Hippocampal formation (tissue), 2 donors: ENCODE measurements around the gene GYPC.
"Not testable (repeated sequence)": the region's sequence is repeated elsewhere in the genome, so short reads cannot be mapped to it uniquely, and the experiment has no call there.

Experiments
- DNase-seq, 2 donors: peaks; one replicate each; lab custom pipeline; 2025; lab: John Stamatoyannopoulos, UW

Gene GYPC, protein sequence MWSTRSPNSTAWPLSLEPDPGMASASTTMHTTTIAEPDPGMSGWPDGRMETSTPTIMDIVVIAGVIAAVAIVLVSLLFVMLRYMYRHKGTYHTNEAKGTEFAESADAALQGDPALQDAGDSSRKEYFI

DNA sequence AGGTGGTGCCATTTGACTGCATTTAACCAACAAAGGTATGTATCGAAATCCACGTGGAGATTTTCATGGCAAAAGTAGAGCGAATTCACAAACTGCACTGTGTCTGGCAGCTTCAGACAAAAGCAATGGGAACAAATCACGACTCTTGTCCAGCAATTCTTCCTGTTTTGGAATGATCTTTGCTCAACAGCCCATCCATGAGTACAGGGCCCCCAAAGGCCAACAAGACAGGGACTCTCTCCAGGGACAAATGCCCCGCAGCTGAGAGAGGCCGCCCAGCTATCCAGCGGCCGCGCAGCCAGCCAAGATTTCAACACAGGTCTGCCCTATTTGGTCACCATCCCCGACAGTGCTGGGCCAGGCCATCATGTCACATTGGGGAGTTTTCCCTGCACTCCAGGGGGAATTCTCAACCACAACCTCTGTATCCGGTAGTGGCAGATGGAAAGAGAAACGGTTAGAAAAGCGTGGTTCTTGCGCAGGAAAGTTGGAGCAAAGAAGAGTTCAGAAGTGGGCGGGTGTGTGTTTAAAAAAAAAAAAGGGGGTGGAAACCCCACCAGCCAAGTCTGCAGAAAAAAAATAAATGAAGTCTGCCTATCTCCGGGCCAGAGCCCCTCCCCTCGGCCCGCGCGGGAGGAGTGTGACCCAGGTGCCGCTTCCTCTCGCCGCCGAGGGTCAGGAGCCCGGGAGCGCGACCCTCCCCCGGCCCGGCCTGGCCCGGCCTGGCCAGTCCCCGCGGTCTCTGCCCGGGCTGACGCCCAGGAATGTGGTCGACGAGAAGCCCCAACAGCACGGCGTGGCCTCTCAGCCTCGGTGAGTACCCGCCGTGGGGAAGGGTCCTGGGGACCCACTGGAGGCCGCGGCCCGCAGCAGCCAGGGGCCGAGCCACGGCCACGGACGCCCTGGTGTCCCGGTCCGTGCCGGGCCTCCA is at the start of gene GYPC:
Gene GYPC (plus strand): TSS at position 659 of the 931 bp plus-strand sequence. CDS start 106 bp downstream, at position 765.
- DNase-seq = no peak

GRCh38 chr2:126614524-126615227 is 41.3 kb upstream of the GYPC start:
- DNase-seq = no peak

- DNase-seq = no peak
These were observed 39.3 kb upstream of the GYPC start for GRCh38 chr2:126616606-126617069.

- no peak for DNase-seq
These were observed 35.7 kb upstream of the GYPC start for GRCh38 chr2:126620302-126620701.

DNA sequence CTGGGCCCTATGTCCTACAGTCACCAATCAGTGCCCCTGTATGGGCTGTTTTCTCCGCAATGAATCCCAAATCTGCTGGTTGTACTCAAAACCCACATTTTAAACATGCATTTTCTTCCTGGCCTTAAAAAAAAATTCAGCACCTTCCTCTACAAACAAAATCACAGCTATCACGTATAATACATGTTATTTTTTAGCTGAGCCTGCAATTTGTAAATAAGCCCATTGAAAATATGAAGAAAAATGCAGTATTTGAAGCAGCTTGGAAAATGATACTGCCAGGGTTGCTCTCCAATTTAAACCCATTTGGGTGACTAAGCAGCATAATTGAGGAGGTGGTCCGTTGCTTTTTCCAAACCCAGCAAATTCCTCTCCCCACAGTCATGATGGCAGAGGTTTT is 33.0 kb upstream of the GYPC start:
- no peak for DNase-seq

DNA sequence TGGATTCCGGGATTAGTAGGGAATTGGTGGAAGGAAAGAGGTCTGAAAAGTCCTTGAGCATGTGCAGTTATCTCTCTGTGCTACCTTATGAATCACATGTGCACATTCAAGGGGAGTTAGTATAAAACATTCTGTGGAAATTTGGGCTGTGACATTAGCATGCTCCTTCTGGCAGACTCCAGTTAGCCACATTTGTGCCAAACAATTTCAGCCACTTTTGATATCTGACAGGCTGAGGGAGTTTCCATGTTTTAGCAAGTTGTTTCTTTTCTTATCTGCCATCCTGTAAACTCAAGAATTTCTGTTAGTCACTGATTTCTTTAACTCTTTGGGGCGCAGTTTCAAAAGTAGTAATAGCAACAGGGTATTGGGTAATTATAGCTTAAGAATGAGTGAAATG is 28.3 kb upstream of the GYPC start:
- DNase-seq = no peak

DNA sequence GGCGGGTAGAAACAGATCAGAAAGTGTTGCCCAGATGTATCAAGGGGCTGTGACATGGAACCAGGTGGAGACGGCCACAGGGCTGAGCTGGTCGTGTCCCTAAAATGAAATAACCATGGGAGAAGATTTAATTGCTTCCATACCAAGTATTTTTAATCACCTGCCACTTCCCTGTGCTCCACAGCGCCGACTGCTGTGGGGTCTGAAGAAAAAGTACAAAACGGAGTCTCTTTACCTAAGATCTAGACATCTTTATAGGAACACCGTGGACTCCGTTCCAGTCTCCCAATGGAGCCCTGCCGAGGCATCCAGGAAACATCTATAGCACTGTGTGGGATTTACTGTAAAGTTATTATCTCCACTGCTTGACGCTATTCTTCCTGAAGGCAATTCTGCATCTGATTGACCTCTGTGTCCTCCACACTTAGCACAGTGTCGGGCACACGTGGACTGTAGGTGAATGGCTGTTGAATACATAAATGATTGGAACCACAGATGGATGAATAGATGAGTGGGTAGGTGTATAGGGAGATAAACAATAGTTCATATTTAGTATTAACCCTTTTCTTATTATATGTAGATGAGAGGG is 21.6 kb upstream of the GYPC start:
- no peak for DNase-seq

GRCh38 chr2:126635281-126635680 is 20.7 kb upstream of the GYPC start:
- DNase-seq = no peak

DNA sequence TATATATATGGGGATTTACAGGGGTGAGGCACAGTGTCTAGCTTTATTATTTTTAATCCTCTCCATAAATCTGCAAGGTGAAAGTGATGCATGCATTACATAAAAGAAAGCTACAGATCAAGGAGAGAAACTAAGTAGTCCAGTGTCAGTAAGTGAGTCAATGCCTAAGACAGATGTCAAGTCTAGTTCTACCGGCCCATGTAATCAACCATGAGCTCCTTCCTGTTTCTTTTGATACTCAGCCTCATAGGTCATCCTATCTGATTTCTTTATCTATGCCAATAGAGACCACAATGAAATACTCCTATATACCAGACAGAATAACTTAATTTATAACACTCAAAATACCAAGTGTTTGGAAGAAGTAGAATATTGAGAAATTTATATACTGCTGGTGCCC is 20.2 kb upstream of the GYPC start:
- DNase-seq = no peak

DNA sequence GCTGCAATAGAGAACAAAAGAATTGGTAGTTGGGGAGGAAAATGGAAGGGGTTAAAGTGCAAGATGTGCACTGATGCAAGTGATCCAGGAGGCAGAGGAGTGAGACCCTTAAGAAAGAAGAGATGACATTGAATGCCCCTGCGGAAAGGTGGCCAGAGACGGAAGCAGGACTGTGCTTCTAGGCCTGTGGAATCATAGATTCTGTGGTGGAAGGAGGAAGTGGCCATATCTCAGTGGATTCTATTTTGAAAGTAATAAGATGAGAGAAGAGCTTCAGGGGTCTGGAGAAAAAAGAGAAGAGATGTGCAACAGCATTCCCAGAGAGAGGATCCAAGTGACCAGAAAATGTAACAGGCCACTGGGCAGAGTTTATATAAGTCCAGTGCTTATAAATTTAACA is 18.6 kb upstream of the GYPC start:
- DNase-seq = no peak

DNA sequence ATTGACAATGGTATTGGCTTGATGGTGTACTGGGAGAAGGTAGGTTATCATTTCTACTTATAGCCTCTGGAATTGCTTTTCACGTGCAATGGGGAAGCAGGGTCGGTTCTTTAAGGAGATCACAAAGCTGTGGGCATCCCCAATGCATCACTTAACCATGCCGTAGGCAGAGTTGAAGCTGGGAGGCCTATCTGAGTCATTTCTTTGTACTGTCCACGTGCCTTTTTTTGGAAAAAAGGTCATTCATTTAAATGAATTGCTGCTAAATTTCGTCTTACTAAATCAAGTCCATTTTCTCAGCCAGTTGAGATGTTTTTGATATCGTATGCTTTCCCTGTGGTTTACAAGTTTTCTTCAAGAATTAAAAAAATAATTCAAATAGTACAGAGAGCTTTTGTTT is 17.2 kb upstream of the GYPC start:
- DNase-seq = no peak

DNA sequence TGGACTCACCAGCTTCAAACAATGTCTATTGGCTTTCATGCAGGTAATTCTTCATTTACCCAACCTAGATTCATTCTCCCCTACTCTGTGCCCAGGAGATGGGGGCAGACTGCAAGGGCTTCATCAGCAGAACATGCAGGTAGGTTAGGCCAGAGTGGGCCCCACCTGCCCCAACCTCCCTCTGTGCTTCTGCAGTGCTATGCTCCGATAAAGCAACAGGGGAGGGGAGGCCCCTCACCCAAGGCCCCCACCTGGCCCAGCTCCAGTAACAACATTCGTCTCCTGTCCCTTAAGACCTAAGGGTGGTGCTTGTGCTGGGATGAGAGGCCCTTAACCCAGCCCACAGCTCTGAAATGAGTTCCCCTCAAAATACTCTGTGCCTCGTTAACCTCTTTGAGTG is 16.7 kb upstream of the GYPC start:
- DNase-seq = no peak

GRCh38 chr2:126641294-126641693 is 14.7 kb upstream of the GYPC start:
- DNase-seq = not testable (repeated sequence)

GRCh38 chr2:126642031-126642430 is 13.9 kb upstream of the GYPC start:
- DNase-seq = no peak

GRCh38 chr2:126643431-126643830 is 12.5 kb upstream of the GYPC start:
- no peak for DNase-seq

DNA sequence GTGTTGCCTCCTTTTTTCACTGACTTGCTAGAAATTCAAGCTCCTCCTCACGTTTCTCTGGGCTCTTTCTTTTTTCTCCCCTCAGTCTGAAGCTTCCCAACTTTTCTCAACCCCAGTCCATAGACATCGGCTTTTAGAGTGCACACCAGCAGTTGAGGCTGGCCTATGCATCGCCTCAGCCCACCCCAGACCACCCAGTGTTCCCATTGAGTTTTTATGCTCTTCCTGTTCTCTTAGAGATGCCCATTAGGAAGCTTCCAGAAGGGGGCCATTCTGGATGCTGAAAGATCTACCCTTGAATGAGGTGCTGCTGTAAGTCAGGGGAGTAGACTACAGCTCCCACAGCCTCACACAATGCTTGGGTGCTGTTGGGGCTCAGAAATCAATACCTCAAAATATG is 12.0 kb upstream of the GYPC start:
- DNase-seq = no peak

- DNase-seq = no peak
These were observed 11.2 kb upstream of the GYPC start for GRCh38 chr2:126644630-126645191.

GRCh38 chr2:126645211-126645618 is 10.7 kb upstream of the GYPC start:
- no peak for DNase-seq

- DNase-seq = no peak
These were observed 9.9 kb upstream of the GYPC start for GRCh38 chr2:126646026-126646425.

DNA sequence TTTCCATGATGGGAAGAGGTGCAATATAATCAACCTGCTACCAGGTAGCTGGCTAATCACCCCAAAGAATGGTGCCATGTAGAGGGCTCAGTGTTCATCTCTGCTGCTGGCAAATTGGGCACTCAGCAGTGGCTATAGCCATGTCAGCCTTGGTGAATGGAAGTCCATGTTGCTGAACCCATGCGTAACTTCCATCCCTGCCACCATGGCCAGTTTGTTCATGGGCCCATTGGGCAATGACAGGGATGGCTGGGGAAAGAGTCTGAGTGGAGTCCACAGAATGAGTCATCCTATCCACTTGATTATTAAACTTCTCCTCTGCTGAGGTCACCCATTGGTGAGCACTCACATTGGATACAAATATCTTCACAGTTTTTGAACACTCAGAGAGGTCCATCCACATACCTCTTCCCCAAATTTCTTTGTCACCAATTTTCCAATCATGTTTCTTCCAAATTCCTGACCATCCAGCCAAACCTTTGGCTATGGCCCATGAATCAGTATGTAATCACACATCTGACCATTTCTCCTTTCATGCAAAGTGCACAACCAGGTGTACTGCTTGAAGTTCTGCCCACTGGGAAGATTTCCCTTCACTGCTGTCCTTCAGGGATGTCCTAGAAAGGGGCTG is 8.1 kb upstream of the GYPC start:
- DNase-seq = not testable (repeated sequence)

DNA sequence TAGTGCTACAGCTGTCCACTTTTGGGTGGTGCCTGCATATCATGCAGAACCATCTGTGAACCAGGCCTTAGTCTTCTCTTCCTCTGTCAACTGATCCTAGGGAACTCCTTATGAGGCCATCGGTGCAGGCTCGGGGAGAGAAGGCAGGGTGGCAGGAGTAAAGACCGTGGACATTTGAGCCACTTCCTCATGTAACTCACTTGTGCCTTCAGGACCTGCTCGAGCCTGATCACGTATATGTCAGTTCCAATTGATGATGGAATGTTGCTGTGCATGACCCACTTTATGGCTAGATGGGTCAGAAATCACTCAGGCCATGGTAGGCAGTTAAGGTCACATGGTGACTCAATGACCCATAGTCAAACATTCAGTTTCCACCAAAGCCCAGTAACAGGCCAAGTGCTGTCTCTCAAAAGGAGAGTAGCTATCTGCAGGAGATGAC is 7.6 kb upstream of the GYPC start:
- DNase-seq = not testable (repeated sequence)
